CD14-positive monocyte (primary cell): ENCODE results near the gene PTPRD. TPM values are rescaled to one million over a fixed set of nuclear protein-coding genes. Genes with fewer than 3 reads are reported as not detected.

ENCODE experiments used
- DNase-seq, 3 donors: peaks; one replicate each; pipeline ENCODE4 v3.0.0-alpha.2; 2011 to 2022
- H2AFZ ChIP-seq: 2 replicates; pipeline ENCODE4 v1.6.0; 2012; ENCODE audit warnings: mild to moderate bottlenecking, low read depth, low read length, inconsistent platforms; ENCODE audit not compliant: insufficient read depth, poor library complexity, severe bottlenecking
- H3K27ac ChIP-seq, 2 donors: 1 replicate in 1 of 2; 2 replicates in 1 of 2; pipeline ENCODE4 v1.5.1; 2012 to 2013; ENCODE audit warnings: low read length in 2 of 2, control low read depth in 1 of 2, inconsistent platforms in 1 of 2, low read depth in 1 of 2, mild to moderate bottlenecking in 1 of 2
- H3K27me3 ChIP-seq, 2 donors: one replicate each; pipeline versions ENCODE4 v1.6.0 to v1.6.1; 2011 to 2013; ENCODE audit warnings: low read length in 2 of 2; ENCODE audit not compliant: control insufficient read depth in 2 of 2, insufficient read depth in 2 of 2
- H3K36me3 ChIP-seq, 2 donors: replicated peaks in 1 of 2; 1 replicate in 1 of 2; 2 replicates in 1 of 2; pipeline versions ENCODE4 v1.5.1 to v1.6.1; 2012 to 2013; ENCODE audit warnings: low read length in 2 of 2, control low read depth in 1 of 2, inconsistent platforms in 1 of 2, mild to moderate bottlenecking in 1 of 2; ENCODE audit not compliant: insufficient read depth in 2 of 2, control insufficient read depth in 1 of 2
- H3K4me1 ChIP-seq, 2 donors: 1 replicate in 1 of 2; 2 replicates in 1 of 2; pipeline versions ENCODE4 v1.5.1 to v1.6.1; 2012 to 2013; ENCODE audit warnings: low read length in 2 of 2, control low read depth in 1 of 2, inconsistent platforms in 1 of 2, mild to moderate bottlenecking in 1 of 2, moderate library complexity in 1 of 2; ENCODE audit not compliant: insufficient read depth in 2 of 2, control insufficient read depth in 1 of 2
- H3K4me2 ChIP-seq: replicated peaks from 2 replicates; pipeline ENCODE3; 2012; ENCODE audit warnings: low read length, moderate library complexity, mild to moderate bottlenecking; ENCODE audit not compliant: poor library complexity, severe bottlenecking; ENCODE audit errors: extremely low read depth
- H3K4me3 ChIP-seq, 3 experiments: fragments of 200-600 bp in 1 of 3; sonication (generic) in 1 of 3; replicated peaks in 1 of 3; 1 replicate in 2 of 3; 2 replicates in 1 of 3; pipeline ENCODE4 v1.5.1; 2011 to 2013; ENCODE audit warnings: low read length in 3 of 3, mild to moderate bottlenecking in 3 of 3, control low read depth in 2 of 3, low read depth in 2 of 3, inconsistent platforms in 1 of 3, moderate library complexity in 1 of 3
- H3K79me2 ChIP-seq: 2 replicates; pipeline ENCODE4 v1.6.0; 2012; ENCODE audit warnings: mild to moderate bottlenecking, control low read depth, inconsistent platforms, low read length, moderate library complexity; ENCODE audit not compliant: insufficient read depth
- H3K9ac ChIP-seq: 2 replicates; pipeline ENCODE4 v1.6.0; 2017; ENCODE audit warnings: low read length, mild to moderate bottlenecking; ENCODE audit not compliant: insufficient read depth, poor library complexity, severe bottlenecking
- H3K9me3 ChIP-seq, 2 donors: replicated peaks in 1 of 2; 1 replicate in 1 of 2; 2 replicates in 1 of 2; pipeline versions ENCODE4 v1.5.1 to v1.6.1; 2012 to 2013; ENCODE audit warnings: low read length in 2 of 2, control low read depth in 1 of 2; ENCODE audit not compliant: control insufficient read depth in 1 of 2, insufficient read depth in 1 of 2
- H4K20me1 ChIP-seq: 2 replicates; pipeline ENCODE4 v1.6.0; 2012; ENCODE audit warnings: mild to moderate bottlenecking, low read length, control low read depth, moderate library complexity; ENCODE audit not compliant: insufficient read depth
- H3K27ac Mint-ChIP-seq, 7 donors: one replicate each; pipeline ENCODE4 v1.8.0; 2020; ENCODE audit warnings: mild to moderate bottlenecking in 7 of 7, mixed read lengths in 7 of 7, moderate library complexity in 6 of 7, inconsistent platforms in 2 of 7
- H3K27me3 Mint-ChIP-seq, 3 donors: one replicate each; pipeline ENCODE4 v1.8.0; 2021 to 2022; ENCODE audit warnings: low read depth in 3 of 3, mild to moderate bottlenecking in 3 of 3, mixed read lengths in 3 of 3, moderate library complexity in 3 of 3, inconsistent platforms in 1 of 3
- H3K36me3 Mint-ChIP-seq, 2 donors: one replicate each; pipeline ENCODE4 v1.8.0; 2020; ENCODE audit warnings: mixed read lengths in 2 of 2, inconsistent platforms in 1 of 2, mild to moderate bottlenecking in 1 of 2
- H3K4me1 Mint-ChIP-seq: one replicate; pipeline ENCODE4 v1.8.0; 2020; ENCODE audit warnings: mild to moderate bottlenecking, mixed read lengths
- H3K4me3 Mint-ChIP-seq, 2 donors: one replicate each; pipeline ENCODE4 v1.8.0; 2020; ENCODE audit warnings: mild to moderate bottlenecking in 2 of 2, mixed read lengths in 2 of 2, moderate library complexity in 1 of 2
- H3K9me3 Mint-ChIP-seq, 7 donors: one replicate each; pipeline ENCODE4 v1.8.0; 2020 to 2022; ENCODE audit warnings: mixed read lengths in 7 of 7, mild to moderate bottlenecking in 6 of 7, moderate library complexity in 6 of 7, inconsistent platforms in 2 of 7
- CTCF ChIP-seq: fragments of 200-600 bp; IDR thresholded peaks from one replicate; pipeline ENCODE4 v1.8.0; 2022; ENCODE audit warnings: antibody characterized with exemption, mild to moderate bottlenecking
- WGBS: methylation state at CpG from one replicate; pipeline ENCODE4 v1.1.5; 2013; ENCODE audit warnings: missing lambda C conversion rate; ENCODE audit not compliant: insufficient coverage; 5-methylcytosine and 5-hydroxymethylcytosine counted together
- intact Hi-C, 2 donors: fragments of 100-400 bp; cut with micrococcal nuclease; formaldehyde crosslinking; loops; one replicate each; pipeline versions ENCODE4 v1.15.0 to v1.15.1; 2023
- polyA plus RNA-seq, 3 donors: library from polyadenylated mRNA; depleted of rRNA in 1 of 3; unstranded in 2 of 3; stranded (reverse) in 1 of 3; fragments of 300-500 nt in 2 of 3; fragments of >200 nt in 1 of 3; fragmentation: Illumina TruSeq in 2 of 3; gene quantifications; 1 replicate in 2 of 3; 2 replicates in 1 of 3; pipeline ENCODE4 v1.2.3, GENCODE V29; 2012 to 2021

The PTPRD gene
- polyA plus RNA-seq, 3 donors: not detected

- no peak overlapping the region for H3K9ac ChIP-seq
- H2AFZ ChIP-seq: no peak overlapping the region
- no peaks in the 10 kb centered on the region for H3K27me3 ChIP-seq
- no peak overlapping the region for H3K4me3 Mint-ChIP-seq
- H4K20me1 ChIP-seq: no peaks in the 10 kb centered on the region
- no peaks in the 10 kb centered on the region for H3K79me2 ChIP-seq
- no peaks in the 10 kb centered on the region for H3K4me1 ChIP-seq
- intact Hi-C loops: no loop called here
- H3K4me1 Mint-ChIP-seq: no peaks in the 10 kb centered on the region
- DNase-seq: no peak
- H3K4me3 ChIP-seq: no peak overlapping the region
- no peaks in the 10 kb centered on the region for H3K36me3 ChIP-seq
- no peaks in the 10 kb centered on the region for H3K36me3 Mint-ChIP-seq
- H3K9me3 Mint-ChIP-seq: peaks cover 0 to 11% (median 5%) of the 10 kb centered on the region in 7 donors
- H3K9me3 ChIP-seq: peaks cover 3 to 9% of the 10 kb centered on the region in 2 donors
- H3K4me2 ChIP-seq: no peak overlapping the region
- no peak overlapping the region for H3K27ac ChIP-seq
- no peak for TF ChIP-seq CTCF
- peaks cover 0 to 4% (median 3%) of the 10 kb centered on the region in 3 donors for H3K27me3 Mint-ChIP-seq
- H3K27ac Mint-ChIP-seq: no peak overlapping the region
These were observed 1704.9 kb downstream of the PTPRD start for GRCh38 chr9:8907868-8908267.

GRCh38 chr9:8905731-8906130, 1707.1 kb downstream of the PTPRD start:
- no peak overlapping the region for H3K4me3 Mint-ChIP-seq
- no peak overlapping the region for H2AFZ ChIP-seq
- H3K36me3 ChIP-seq: no peaks in the 10 kb centered on the region
- H3K4me3 ChIP-seq: no peak overlapping the region
- no peaks in the 10 kb centered on the region for H3K36me3 Mint-ChIP-seq
- H4K20me1 ChIP-seq: no peaks in the 10 kb centered on the region
- H3K9me3 ChIP-seq: peaks cover 3 to 9% of the 10 kb centered on the region in 2 donors
- peaks cover 0 to 11% (median 5%) of the 10 kb centered on the region in 7 donors for H3K9me3 Mint-ChIP-seq
- no peak overlapping the region for H3K9ac ChIP-seq
- TF ChIP-seq CTCF: no peak
- peaks cover 0 to 3% (median 1%) of the 10 kb centered on the region in 3 donors for H3K27me3 Mint-ChIP-seq
- H3K27ac ChIP-seq: no peak overlapping the region
- H3K4me1 ChIP-seq: no peaks in the 10 kb centered on the region
- DNase-seq: no peak
- no peaks in the 10 kb centered on the region for H3K4me1 Mint-ChIP-seq
- intact Hi-C loops: no loop called here
- H3K4me2 ChIP-seq: no peak overlapping the region
- H3K27ac Mint-ChIP-seq: no peak overlapping the region
- H3K79me2 ChIP-seq: no peaks in the 10 kb centered on the region
- no peaks in the 10 kb centered on the region for H3K27me3 ChIP-seq
- no CpG with 5 or more reads among the region's 3 CpGs for WGBS
